ENCODE measurements around the gene ANGPT4.

The ANGPT4 gene

GRCh38 chr20:944148-944547 lies 28.0 kb upstream of the ANGPT4 start:
- in situ Hi-C loops (cut with MboI; ENCODE audit: low pct_unique_long_range_greater_than_20kb, low sequenced_read_pairs, unreplicated experiment): no loop called here
- DNase-seq (ENCODE audit: low spot score): no peak
- TF ChIP-seq CTCF (IDR thresholded peaks at IDR 0.05; ENCODE audit: extremely low read depth, insufficient read depth, missing control alignments): no peak

GRCh38 chr20:942611-943010 lies 26.5 kb upstream of the ANGPT4 start:
- TF ChIP-seq CTCF (IDR thresholded peaks at IDR 0.05; ENCODE audit: extremely low read depth, insufficient read depth, missing control alignments): no peak
- in situ Hi-C loops (cut with MboI; ENCODE audit: low pct_unique_long_range_greater_than_20kb, low sequenced_read_pairs, unreplicated experiment): no loop called here
- DNase-seq (ENCODE audit: low spot score): no peak

- no peak for TF ChIP-seq CTCF (IDR thresholded peaks at IDR 0.05; ENCODE audit: extremely low read depth, insufficient read depth, missing control alignments)
- no peak for DNase-seq (ENCODE audit: low spot score)
- in situ Hi-C loops (cut with MboI; ENCODE audit: low pct_unique_long_range_greater_than_20kb, low sequenced_read_pairs, unreplicated experiment): no loop called here
These were observed 24.8 kb upstream of the ANGPT4 start for GRCh38 chr20:940926-941325.

- no peak for TF ChIP-seq CTCF (IDR thresholded peaks at IDR 0.05; ENCODE audit: extremely low read depth, insufficient read depth, missing control alignments)
- DNase-seq (ENCODE audit: low spot score): no peak
- in situ Hi-C loops (cut with MboI; ENCODE audit: low pct_unique_long_range_greater_than_20kb, low sequenced_read_pairs, unreplicated experiment): no loop called here
These were observed 23.5 kb upstream of the ANGPT4 start for GRCh38 chr20:939606-940005.

- DNase-seq (ENCODE audit: low spot score): no peak
- no peak for TF ChIP-seq CTCF (IDR thresholded peaks at IDR 0.05; ENCODE audit: extremely low read depth, insufficient read depth, missing control alignments)
- in situ Hi-C loops (cut with MboI; ENCODE audit: low pct_unique_long_range_greater_than_20kb, low sequenced_read_pairs, unreplicated experiment): no loop called here
These were observed 18.2 kb upstream of the ANGPT4 start for GRCh38 chr20:934186-934840.

GRCh38 chr20:933029-933428 lies 16.9 kb upstream of the ANGPT4 start:
- no peak for TF ChIP-seq CTCF (IDR thresholded peaks at IDR 0.05; ENCODE audit: extremely low read depth, insufficient read depth, missing control alignments)
- in situ Hi-C loops (cut with MboI; ENCODE audit: low pct_unique_long_range_greater_than_20kb, low sequenced_read_pairs, unreplicated experiment): no loop called here

More at GRCh38 chr20:933029-933428, 16.9 kb upstream of the ANGPT4 start:
- no peak for DNase-seq (ENCODE audit: low spot score)
